Measurements from ENCODE around the gene CACNA2D4.

- TF ChIP-seq, protein P1, sequence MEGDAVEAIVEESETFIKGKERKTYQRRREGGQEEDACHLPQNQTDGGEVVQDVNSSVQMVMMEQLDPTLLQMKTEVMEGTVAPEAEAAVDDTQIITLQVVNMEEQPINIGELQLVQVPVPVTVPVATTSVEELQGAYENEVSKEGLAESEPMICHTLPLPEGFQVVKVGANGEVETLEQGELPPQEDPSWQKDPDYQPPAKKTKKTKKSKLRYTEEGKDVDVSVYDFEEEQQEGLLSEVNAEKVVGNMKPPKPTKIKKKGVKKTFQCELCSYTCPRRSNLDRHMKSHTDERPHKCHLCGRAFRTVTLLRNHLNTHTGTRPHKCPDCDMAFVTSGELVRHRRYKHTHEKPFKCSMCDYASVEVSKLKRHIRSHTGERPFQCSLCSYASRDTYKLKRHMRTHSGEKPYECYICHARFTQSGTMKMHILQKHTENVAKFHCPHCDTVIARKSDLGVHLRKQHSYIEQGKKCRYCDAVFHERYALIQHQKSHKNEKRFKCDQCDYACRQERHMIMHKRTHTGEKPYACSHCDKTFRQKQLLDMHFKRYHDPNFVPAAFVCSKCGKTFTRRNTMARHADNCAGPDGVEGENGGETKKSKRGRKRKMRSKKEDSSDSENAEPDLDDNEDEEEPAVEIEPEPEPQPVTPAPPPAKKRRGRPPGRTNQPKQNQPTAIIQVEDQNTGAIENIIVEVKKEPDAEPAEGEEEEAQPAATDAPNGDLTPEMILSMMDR (IDR thresholded peaks at IDR 0.05), result no peak
- no peak for TF ChIP-seq POLR2A (IDR thresholded peaks at IDR 0.05)
Measured at GRCh38 chr12:1830401-1830845, 88.0 kb downstream of the CACNA2D4 start.
